Neuronal stem cell (in vitro differentiated cells): ENCODE data around the gene ERP27.
A peak's percentile ranks its signal among the peaks of the same experiment; 100 is the strongest.

ENCODE experiments used
- DNase-seq: peaks from one replicate; pipeline ENCODE4 v3.0.0-alpha.2; 2013; ENCODE audit warnings: low spot score
- H2AFZ ChIP-seq: one replicate; pipeline ENCODE4 v1.6.1; 2013; ENCODE audit warnings: mild to moderate bottlenecking, low read length, inconsistent platforms
- H2AK5ac ChIP-seq: 2 replicates; pipeline ENCODE4 v1.6.1; 2013; ENCODE audit warnings: low read depth, mild to moderate bottlenecking, inconsistent platforms, low read length, moderate library complexity, mixed read lengths
- H2BK120ac ChIP-seq: 2 replicates; pipeline ENCODE4 v1.6.1; 2013; ENCODE audit warnings: low read depth, mild to moderate bottlenecking, inconsistent platforms, low read length, moderate library complexity, mixed read lengths
- H2BK12ac ChIP-seq: one replicate; pipeline ENCODE4 v1.6.1; 2013; ENCODE audit warnings: low read length, inconsistent platforms
- H2BK15ac ChIP-seq: 2 replicates; pipeline ENCODE4 v1.6.1; 2013; ENCODE audit warnings: mild to moderate bottlenecking, low read length, inconsistent platforms, mixed read lengths
- H2BK5ac ChIP-seq: one replicate; pipeline ENCODE4 v1.6.1; 2013; ENCODE audit warnings: inconsistent platforms, mild to moderate bottlenecking, low read length, moderate library complexity
- H3K14ac ChIP-seq: one replicate; pipeline ENCODE4 v1.6.1; 2013; ENCODE audit warnings: low read length, inconsistent platforms
- H3K18ac ChIP-seq: 2 replicates; pipeline ENCODE4 v1.6.1; 2013; ENCODE audit warnings: low read length, inconsistent platforms
- H3K23ac ChIP-seq: 2 replicates; pipeline ENCODE4 v1.6.1; 2013; ENCODE audit warnings: low read depth, mild to moderate bottlenecking, mixed read lengths, low read length, inconsistent platforms; ENCODE audit not compliant: poor library complexity
- H3K27ac ChIP-seq: replicated peaks from 3 replicates; pipeline ENCODE4 v1.5.1; 2013; ENCODE audit warnings: low read length, inconsistent platforms
- H3K27me3 ChIP-seq, 3 experiments: 2 replicates each; pipeline ENCODE4 v1.6.1; 2013; ENCODE audit warnings: low read length in 3 of 3, mild to moderate bottlenecking in 2 of 3, inconsistent platforms in 1 of 3, low read depth in 1 of 3, mixed read lengths in 1 of 3, moderate library complexity in 1 of 3; ENCODE audit not compliant: control insufficient read depth in 3 of 3, insufficient read depth in 3 of 3
- H3K36me3 ChIP-seq, 2 donors: replicated peaks in 1 of 2; 2 replicates each; pipeline ENCODE4 v1.6.1; 2013; ENCODE audit warnings: low read length in 2 of 2; ENCODE audit not compliant: control insufficient read depth in 2 of 2, insufficient read depth in 2 of 2
- H3K4ac ChIP-seq: 2 replicates; pipeline ENCODE4 v1.6.1; 2013; ENCODE audit warnings: inconsistent platforms, mild to moderate bottlenecking, low read length, moderate library complexity
- H3K4me1 ChIP-seq, 2 donors: 1 replicate in 1 of 2; 2 replicates in 1 of 2; pipeline ENCODE4 v1.6.1; 2013; ENCODE audit warnings: low read length in 2 of 2, low read depth in 1 of 2; ENCODE audit not compliant: control insufficient read depth in 2 of 2, insufficient read depth in 1 of 2
- H3K4me2 ChIP-seq: one replicate; pipeline ENCODE4 v1.6.1; 2013; ENCODE audit warnings: mild to moderate bottlenecking, low read length, inconsistent platforms; ENCODE audit not compliant: insufficient read depth, poor library complexity, severe bottlenecking
- H3K4me3 ChIP-seq, 2 donors: 2 replicates each; pipeline ENCODE4 v1.5.1; 2013; ENCODE audit warnings: low read length in 2 of 2, mild to moderate bottlenecking in 2 of 2, inconsistent platforms in 1 of 2, moderate library complexity in 1 of 2
- H3K79me1 ChIP-seq: one replicate; pipeline ENCODE4 v1.6.1; 2013; ENCODE audit warnings: low read depth, mild to moderate bottlenecking, inconsistent platforms, low read length, moderate library complexity
- H3K9ac ChIP-seq: one replicate; pipeline ENCODE4 v1.6.1; 2013; ENCODE audit warnings: mild to moderate bottlenecking, low read depth, low read length, inconsistent platforms; ENCODE audit not compliant: poor library complexity
- H3K9me3 ChIP-seq, 2 donors: replicated peaks in 1 of 2; 2 replicates each; pipeline versions ENCODE3 to v1.6.1; 2013; ENCODE audit warnings: low read length in 2 of 2, mild to moderate bottlenecking in 2 of 2, inconsistent platforms in 1 of 2, low read depth in 1 of 2, mixed read lengths in 1 of 2, moderate library complexity in 1 of 2; ENCODE audit not compliant: control insufficient read depth in 2 of 2, insufficient read depth in 1 of 2
- H4K8ac ChIP-seq: one replicate; pipeline ENCODE4 v1.6.1; 2013; ENCODE audit warnings: low read depth, mild to moderate bottlenecking, inconsistent platforms, low read length, moderate library complexity
- H4K91ac ChIP-seq: one replicate; pipeline ENCODE4 v1.6.1; 2013; ENCODE audit warnings: low read length, low read depth, mild to moderate bottlenecking, inconsistent platforms; ENCODE audit not compliant: poor library complexity
- WGBS, 2 donors: extraction: QIAGEN DNeasy Blood & Tissue Kit; methylation state at CpG; one replicate each; pipeline ENCODE4 v1.1.7; 2013; ENCODE audit warnings: missing lambda C conversion rate in 2 of 2, mixed read lengths in 1 of 2; ENCODE audit not compliant: insufficient read length in 2 of 2, insufficient replicate concordance in 1 of 2; ENCODE audit errors: extremely low coverage in 2 of 2; 5-methylcytosine and 5-hydroxymethylcytosine counted together

ERP27 gene

DNA sequence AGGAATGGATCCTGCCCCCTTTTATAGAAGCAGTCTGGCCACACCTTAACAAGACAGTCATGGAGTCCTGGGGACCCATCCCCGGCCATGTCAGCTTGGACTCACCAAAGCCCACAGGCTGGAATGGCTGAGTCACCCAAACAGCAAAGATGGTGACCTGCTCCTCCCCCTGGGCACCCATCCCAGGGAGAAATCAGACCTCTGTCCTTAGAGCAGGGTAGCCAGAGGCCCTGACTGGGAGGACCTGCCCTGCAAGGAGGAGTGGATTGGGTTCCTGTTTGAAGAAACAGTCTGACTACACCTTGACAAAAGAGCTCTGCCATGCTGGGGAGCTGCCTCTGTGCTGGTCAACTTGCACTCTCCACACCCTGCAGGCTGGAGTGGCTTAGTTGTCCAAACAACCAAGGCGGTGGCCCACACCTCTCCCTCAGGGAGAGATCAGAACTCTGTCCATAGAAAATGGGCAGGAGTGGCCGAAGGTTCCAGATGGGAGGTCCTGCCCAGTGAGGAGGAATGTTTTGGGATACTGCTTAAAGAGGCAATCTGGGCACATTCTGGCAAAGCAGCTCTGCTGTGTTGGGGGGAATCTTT lies 69.3 kb downstream of the ERP27 start:
- Histone ChIP-seq H3K4ac (no peak overlapping the region), H3K23ac (no peak overlapping the region), H2BK12ac (no peak overlapping the region), H3K27ac (no peak overlapping the region), H2AK5ac (peak overlapping the region; percentile 32), H2BK120ac (no peak overlapping the region), H3K18ac (peak overlapping the region; percentile 40), H3K14ac (no peak overlapping the region), H3K4me3 (no peak overlapping the region), H3K4me1 (no peaks in the 10 kb centered on the region), H3K9ac (no peak overlapping the region), H2AFZ (no peak overlapping the region), H2BK5ac (no peak overlapping the region), H3K4me2 (no peak overlapping the region), H3K36me3 (no peaks in the 10 kb centered on the region), H3K79me1 (no peaks in the 10 kb centered on the region), H3K27me3 (no peaks in the 10 kb centered on the region), H4K8ac (no peak overlapping the region), H3K9me3 (no peaks in the 10 kb centered on the region), H2BK15ac (no peak overlapping the region), H4K91ac (no peak overlapping the region)
- no CpG with 5 or more reads among the region's 3 CpGs for WGBS, 2 donors
- no peak for DNase-seq
